Renal pelvis (tissue), 4 donors: Measurements from ENCODE around the gene FIP1L1. TPM values are rescaled to one million over a fixed set of nuclear protein-coding genes. Genes with fewer than 3 reads are reported as not detected.
"Not testable (repeated sequence)": the region's sequence is repeated elsewhere in the genome, so short reads cannot be mapped to it uniquely, and the experiment has no call there.

Experiments used
- DNase-seq: peaks from one replicate; pipeline ENCODE4 v3.0.0-alpha.2; 2013
- polyA plus RNA-seq, 3 donors: library from polyadenylated mRNA; unstranded; fragments of 120-200 nt; gene quantifications; one replicate each; pipeline ENCODE4 v1.2.1, GENCODE V29; 2013; ENCODE audit not compliant: insufficient read length in 3 of 3

FIP1L1 gene
- polyA plus RNA-seq, 3 donors = 86.8 to 103 (median 91.3) TPM

DNA sequence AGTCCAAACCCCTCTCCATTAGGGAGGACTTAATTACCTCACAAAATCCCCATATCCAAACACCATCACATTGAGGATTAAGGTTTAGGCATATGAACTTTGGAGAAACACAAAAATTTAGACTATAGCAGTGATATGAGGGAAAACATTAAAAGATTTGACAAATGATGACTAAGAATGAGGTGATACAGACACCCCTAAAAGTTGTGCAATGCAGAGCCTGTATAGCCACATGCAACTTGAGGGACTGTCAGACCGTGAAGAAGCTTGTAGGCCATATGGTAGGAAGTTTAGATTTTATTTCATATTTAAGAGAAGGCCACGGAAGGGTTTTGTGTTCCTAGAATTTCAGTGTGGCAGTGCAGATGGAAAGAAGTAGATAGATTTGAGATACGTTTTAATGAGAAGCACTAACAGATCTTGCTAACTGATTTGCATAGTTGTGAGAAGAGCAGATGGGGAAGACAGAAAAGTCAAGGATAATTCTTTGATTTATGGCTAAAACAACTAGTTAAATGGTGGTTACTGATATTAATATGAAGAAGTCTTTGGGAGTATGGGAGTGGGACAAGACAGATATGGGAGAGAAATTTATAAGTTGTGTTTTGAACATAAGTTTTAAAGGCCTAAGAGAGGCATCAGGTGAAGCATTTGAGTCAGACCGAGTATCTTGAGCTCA is 5.5 kb upstream of the FIP1L1 start:
- DNase-seq = no peak

DNA sequence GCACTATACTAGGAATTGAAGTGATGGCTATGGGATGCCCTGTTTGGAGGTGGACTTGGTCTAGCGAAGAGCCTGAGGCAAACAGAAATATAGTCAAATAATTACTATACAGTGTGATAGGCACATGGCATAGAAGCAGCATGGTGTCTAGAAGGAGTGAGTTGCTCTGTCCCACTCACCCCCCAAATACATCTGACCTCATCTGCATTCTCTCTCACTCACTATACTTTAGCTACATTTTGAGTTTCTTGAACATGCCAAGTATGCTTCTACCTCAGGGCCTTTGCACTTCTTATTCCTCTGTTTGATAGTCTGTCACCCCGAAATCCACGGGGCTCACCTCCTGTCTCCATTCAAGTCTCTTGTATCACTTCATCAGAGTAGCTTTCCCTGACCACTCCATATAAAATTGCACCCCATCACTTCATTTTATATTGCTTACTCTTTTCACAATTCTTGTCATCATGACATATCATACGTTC is 2.6 kb upstream of the FIP1L1 start:
- DNase-seq = no peak

DNA sequence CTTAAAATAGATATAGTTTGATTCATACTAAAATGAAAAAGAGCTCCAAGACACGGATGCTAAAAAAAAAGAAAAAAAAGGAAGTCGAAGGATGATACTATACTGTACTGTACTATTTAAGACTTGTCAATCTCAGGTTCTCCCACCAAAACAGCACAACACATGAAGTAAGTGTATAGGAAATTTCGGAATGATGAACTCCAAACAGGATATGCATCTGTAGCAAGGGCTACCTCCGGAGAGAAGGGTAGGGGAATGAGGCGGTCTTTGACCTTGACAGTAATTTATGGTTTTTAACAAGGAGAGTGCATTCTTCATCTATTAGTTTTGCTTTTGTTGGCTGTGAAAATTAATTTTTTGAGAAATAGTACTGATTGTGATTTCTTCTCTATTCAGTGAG is 541 bp upstream of the FIP1L1 start:
- no peak for DNase-seq

DNA sequence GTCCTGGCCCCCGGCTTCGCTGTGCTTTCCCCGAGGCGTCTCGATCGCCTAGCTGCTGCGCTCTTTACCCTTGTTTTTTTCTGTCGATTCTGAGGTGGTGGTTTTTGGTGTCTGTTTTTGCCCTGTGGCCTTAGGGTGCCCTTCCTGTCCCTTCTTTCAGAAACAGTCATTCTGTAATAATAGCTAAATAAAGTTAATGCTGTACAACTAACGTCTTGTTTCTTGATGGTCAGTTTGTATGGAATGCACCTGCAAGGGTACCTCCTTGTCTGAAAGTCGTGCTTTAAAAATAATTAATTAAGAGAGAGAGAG is 686 bp downstream of the FIP1L1 start:
- no peak for DNase-seq

DNA sequence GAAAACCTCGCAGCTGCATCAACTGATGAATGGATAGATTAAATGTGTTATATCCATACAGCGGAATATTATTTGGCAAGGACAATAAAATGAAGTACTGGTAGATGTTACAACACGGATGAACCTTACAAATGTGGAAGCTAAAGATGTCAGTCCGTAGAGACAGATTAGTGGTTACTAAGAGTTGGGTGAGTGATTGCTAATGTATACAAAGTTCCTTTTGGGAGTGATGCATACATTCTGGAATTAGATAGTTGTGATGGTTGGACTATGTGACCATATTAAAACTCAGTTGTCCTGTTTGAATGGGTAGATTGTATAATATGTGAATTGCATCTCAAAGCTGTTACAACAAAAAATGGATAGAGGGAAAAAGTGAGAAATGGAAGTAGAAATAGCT is 2.8 kb downstream of the FIP1L1 start:
- no peak for DNase-seq

DNA sequence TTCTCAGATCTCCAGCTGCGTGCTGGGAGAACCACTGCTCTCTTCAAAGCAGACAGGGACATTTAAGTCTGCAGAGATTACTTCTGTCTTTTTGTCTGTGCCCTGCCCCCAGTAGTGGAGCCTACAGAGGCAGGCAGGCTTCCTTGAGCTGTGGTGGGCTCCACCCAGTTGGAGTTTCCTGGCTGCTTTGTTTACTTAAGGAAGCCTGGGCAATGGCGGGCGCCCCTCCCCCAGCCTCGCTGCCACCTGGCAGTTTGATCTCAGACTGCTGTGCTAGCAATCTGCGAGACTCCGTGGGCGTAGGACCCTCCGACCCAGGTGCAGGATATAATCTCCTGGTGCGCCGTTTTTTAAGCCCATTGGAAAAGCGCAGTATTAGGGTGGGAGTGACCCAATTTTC is 32.0 kb downstream of the FIP1L1 start:
- not testable (repeated sequence) for DNase-seq

DNA sequence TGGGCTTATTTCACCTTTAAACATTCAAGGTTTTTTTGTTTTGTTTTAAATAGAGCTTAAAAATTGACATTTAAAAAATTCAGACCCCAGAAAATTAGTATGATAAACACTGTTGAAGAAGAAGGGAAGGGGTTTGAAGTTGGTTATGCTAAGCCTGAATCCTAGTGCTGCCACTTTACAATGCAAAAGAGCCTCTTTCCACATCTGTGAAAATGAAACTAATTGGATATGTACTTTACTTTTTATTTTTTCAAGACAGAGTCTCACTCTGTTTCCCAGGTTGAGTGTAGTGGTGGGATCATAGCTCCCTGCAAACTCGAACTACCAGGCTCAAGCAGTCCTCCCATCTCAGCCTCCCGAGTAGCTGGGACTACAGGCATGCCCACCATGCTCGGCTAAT is 41.8 kb downstream of the FIP1L1 start:
- DNase-seq = no peak

DNA sequence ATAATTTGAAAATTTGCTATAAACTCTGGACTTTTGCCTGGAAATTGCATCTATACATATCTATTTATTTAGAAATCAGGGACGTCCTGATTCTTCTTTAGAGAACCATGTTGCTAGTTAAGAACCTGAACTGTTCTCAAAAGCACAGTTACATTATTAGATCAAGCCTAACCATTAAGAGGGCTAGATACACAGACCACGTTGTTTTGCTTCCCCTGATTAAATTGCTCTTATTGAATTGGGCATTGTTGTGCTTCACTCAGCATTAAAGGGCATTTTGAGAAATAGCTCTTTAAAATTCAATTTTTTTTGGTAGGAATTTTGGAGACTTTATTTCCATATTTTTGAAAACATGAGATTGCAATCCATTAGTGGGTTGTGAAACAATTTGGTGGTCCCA is 44.4 kb downstream of the FIP1L1 start:
- DNase-seq = no peak

DNA sequence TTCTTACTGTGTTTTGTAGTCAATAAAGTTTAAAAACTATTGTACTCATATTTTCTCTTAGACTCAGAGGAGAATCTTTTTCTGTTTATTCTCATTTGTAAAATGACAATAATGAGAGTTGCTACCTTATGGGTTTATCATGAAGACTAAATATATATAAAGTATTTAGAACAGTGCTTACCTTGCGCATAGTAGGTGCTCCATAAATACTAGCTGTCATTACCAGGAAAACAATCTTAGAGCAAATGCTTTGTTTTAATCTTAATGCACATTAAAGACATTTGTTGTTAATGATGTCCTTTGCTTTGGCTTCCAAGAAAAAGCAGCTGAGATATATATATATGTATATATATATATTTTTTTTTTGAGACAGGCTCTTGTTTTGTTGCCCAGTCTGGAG is 44.9 kb downstream of the FIP1L1 start:
- no peak for DNase-seq

DNA sequence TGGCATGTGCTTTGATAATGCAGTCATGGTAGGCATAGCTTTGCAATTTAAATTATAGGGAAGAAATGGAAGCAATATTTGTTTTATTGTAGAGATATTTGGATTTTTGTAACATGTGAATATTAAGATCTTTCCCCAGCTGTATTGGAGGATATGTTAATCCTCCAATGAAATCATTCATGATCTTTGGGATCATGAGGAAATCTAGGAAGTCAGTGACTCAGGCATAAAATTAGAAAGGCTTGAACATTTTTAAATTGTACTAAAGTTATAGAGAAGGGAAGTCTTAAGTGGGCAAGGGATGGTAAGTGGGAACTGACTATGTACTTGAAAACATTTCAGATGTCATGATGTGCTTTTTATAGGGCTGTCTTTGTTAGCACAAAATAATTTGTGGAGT is 46.8 kb downstream of the FIP1L1 start:
- DNase-seq = no peak

DNA sequence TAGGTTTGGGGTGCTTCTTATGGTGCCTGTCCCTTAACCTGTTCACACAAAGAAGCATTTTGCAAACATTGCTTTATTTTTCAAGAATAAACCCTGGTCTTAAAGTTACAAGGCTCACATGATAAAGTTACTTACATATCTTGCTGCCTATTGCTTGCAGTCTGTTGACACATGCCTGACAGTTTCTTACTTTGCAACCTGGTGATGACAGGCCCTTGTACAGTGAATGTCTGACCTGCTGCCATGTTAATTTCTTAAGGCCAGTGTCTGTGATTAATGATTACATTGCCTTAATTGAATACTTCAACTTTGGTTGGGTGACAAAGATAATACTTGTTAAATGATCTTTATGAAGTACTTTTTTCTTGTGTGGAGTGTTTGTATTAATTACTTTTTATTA is 49.9 kb downstream of the FIP1L1 start:
- DNase-seq = no peak

DNA sequence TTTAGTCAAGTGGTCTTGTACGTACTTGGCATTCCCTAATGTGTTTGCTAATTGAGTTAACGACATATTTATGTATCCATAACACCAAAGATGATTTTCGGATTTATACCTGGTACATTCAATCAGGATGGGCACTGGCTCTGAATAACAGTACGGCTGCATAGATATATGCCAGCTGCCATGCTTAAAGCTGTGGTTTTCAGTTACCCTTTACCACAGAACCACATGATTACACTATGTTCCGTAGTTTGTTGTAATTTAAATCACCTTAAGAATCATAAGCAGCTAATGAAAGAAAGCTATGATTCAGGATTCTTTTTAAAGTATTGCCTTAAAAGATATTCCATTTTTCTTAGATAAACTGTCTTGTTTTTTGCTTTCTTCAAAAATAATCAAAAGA is 53.6 kb downstream of the FIP1L1 start:
- DNase-seq = no peak

DNA sequence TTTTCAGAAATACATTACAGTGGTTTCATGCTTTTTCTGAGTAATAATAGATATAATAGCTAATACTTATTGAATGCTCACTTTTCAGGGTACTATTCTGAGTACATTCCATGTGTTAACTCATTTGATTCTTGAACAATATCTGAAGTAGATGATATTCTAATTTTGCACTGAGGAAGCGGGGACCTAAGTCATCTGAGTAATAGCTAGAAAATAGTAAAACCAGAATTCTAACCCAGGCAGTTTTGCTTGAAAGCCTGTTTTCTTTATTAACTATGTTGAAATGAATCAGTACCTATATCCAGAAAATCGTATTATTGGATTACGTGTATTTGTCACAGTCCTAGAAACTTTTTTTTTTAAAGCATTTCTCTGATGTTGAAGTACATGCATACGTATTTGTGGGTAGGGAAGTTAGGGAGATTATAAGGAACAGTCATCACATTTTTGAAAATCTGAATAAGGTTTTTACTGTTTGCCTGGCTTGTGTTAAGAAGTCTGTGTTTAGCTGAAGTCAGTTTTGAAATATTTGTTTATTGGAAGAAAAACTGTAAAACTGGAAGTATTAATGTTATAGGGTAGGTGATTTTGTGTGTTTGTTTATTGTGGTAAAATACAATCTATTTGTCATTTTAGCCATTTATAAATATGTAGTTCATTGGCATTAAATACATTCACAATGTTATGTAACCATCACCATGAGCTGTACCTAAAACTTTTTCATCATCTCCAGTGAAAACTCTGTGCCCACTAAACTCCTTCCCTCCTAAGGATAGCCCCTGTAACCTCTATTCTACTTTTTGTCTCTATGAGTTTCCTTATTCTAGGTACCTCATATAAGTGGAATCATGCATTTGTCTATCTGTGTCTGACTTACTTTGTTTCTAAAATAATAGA is 55.3 kb downstream of the FIP1L1 start:
- no peak for DNase-seq

DNA sequence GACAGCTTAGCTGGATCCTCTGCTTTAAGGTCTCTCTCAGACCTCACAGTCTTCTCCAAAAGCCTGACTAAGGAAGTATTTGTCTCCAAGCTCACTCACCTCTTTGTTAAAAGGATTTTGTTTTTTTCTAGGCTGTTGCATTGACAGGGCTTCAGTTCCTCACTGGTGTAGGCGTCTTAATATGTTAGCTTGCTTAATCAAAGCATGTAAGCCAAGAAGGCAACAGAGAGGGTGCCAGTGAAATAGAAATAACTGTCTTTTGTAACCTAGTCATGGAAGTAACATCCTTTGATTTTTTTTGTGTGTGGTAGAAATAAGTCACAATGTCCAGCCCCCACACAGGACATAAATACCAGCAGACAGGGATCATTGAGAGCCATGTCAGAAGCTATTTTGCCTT is 58.8 kb downstream of the FIP1L1 start:
- DNase-seq = no peak

DNA sequence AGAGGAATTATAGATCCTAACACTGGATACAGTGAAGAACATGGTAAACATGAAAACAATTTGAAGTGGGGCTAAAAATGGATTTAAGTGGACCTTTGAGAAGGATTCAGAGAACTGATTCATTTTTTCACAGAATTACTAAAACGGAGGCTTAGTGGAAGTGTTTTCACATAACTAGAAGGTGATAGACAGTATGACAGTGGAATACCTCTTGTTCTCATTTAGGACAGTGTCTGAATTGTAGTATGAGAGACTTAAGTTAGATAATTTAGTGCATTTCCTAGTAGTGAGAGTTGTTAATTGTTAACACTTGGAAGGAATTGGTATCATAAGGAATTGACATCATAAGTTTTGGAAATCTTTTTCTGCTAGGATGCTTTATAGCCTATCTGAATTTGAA is 64.1 kb downstream of the FIP1L1 start:
- DNase-seq = no peak

DNA sequence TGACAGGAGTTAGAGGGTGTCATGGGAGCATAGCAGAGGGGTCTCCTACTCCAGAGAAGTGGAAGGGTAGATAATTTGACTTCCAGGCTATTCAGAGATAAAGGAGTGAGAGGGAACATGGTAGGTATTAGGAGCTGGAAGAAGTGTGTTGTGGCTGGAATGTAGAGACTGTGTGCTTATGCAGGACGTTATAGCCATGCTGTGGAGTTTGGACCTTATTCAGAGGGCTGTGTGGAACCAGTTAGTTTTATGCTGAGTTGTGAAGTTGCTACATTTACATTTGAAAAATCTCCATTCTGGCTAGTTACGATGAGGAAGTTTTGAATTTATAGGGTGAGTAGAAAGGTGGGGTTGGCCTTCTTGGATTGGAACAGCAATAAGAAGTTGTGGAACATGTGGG is 67.5 kb downstream of the FIP1L1 start:
- no peak for DNase-seq

DNA sequence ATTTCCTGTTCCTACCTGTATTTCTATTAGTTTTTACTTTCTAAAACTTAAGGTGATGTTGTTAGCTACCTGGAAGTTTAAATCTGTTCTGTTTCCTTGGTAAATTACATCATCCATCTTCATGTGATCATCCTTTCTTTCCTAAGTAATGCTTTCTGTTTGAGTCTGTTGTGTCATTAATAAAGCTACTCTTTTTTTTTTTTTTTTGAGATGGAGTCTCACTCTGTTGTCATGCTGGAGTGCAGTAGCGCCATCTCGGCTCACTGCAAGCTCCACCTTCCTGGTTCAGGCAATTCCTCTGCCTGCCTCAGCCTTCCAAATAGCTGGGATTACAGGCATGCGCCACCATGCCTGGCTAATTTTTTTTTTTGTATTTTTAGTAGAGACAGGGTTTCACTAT is 73.3 kb downstream of the FIP1L1 start:
- DNase-seq = no peak

DNA sequence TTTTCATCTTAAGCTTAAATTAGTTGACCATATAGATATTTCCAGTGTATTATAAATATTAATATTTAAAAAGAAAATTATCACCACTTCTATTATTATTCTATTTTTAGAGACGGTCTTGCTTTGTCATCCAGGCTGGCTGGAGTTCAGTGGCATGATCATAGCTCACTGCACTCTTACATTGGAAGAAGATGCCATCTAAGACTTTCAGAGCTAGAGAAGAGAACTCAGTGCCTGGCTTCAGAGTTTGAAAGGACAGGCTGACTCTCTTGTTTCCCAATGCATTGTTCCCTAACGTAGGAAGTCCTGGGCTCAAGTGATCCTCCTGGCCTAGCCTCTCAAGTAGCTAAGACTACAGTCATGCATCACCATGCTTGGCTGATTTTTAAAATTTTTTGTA is 75.9 kb downstream of the FIP1L1 start:
- no peak for DNase-seq

DNA sequence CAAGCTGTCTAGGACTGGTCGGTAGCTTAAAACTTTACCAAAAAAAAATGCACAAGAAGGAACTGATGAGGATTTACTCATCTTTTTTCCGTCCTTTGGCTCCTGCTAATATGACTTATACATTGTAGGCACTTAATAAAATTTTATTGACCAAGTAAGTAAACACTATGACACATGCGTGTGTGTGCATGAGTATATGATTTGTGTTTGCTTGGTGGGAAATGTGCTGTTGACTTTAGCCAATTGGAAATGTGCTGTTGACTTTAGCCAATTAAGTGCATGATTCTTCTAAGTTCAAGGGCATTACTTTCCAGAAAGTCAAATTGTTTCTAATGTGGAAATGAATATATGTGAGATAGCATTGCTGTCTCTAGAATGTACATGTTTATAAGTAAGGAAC is 78.3 kb downstream of the FIP1L1 start:
- DNase-seq = peak; percentile 14

DNA sequence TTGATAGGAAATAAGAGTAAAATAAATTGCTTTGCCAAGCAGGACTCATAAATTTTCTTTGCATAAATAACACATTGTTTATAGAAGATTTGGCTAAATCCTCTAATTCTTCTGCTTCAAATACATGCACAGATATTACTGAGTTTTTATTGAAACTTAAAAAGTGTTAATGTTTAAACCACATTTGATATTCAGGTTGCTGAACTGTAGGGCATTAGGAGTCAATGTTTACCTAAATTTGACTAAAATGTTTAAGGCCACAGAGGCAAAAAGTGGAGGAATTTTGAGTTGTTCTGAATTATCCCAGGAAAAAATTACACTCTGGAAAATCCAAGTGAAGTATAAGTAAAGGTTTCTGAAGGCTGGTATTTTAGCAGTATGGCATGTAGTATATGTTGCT is 78.7 kb downstream of the FIP1L1 start:
- DNase-seq = no peak

DNA sequence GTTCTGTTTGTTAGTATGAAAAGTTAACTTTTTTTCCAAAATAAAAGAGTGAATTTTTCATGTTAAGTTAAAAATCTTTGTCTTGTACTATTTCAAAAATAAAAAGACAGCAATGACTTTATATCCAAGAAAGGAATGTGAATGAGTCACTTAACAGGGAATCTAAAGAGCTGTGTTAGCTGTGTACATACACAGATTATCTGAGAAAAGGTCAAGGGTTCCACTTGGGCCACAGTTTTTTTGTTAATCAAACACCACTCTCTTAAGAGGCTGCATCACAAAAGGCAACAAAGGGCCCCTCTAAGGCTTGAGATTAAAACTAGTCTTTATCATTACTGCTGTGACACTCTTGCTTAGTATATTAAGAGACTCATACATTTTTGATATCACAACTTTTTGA is 82.1 kb downstream of the FIP1L1 start:
- no peak for DNase-seq

DNA sequence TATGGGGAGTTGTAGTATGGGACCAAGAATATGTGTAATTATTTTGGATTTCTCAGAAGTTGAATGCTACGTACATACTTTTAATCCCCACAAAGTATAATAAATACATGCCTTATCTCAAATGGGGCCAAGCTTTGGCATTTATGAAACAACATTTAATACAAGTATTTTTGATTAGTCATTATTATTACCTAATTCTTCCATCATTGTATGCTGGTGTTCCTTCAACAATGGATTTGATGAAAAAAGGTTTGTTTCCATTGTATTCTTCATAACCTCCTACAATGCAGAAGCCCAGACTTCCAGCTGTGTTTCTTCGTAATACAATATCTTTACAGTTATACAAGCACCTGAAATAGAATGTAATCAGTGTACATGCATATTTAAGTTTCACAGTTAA is 83.8 kb downstream of the FIP1L1 start:
- no peak for DNase-seq

DNA sequence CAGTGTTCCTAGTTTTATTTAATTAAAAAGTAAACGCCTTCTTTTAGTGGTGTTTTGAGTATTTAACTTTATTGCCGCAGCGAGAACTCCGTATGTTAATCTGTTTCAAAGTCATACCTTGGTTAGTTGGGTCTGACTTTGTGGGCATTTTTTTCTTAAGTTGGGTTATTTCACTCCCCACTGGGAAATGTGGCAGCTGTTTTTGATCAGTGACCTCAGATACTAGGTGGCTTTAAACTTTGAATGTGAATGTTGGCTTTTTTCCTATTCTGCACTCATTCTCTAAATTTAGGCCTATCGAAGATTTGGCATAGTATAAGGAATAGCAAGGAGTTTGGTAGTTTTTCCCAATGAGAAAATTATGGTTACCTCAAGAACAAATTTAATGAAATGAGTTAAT is 85.9 kb downstream of the FIP1L1 start:
- no peak for DNase-seq

DNA sequence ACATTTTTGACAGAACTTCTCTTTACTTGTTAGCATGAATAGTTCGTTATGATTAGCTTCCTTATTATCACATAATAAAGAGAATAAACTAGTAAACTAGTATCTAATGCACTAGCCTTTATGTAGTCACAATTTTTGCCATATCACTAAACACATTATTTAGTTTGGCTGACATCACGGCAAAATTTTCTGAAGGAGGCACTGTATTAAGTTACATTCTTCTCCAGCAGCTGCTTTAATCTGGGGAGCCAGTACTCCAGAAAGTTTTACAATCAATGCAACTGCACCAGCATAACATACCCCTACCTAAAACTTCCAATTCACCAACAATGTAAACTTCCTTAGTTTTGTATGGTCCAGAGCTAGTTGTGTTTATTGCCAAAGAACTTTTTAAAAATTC is 87.8 kb downstream of the FIP1L1 start:
- no peak for DNase-seq
